ENCODE data around the gene FHL3. TPM values are rescaled to one million over a fixed set of nuclear protein-coding genes. Genes with fewer than 3 reads are reported as not detected.

The FHL3 gene, protein sequence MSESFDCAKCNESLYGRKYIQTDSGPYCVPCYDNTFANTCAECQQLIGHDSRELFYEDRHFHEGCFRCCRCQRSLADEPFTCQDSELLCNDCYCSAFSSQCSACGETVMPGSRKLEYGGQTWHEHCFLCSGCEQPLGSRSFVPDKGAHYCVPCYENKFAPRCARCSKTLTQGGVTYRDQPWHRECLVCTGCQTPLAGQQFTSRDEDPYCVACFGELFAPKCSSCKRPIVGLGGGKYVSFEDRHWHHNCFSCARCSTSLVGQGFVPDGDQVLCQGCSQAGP
- total RNA-seq (2021; ENCODE audit: unreplicated experiment), result 23.4 TPM
- 29.7 TPM for polyA plus RNA-seq (2012; ENCODE audit: insufficient read length)
- Bru-seq, nascent RNA, result percentile 59 among the genes with signal in this experiment
- percentile 61 among the genes with signal in this experiment for BruChase-seq, experiment 1, labeled RNA remaining after a 2-hour chase
- percentile 62 among the genes with signal in this experiment for BruChase-seq, experiment 2, labeled RNA remaining after a 6-hour chase
- long read RNA-seq, transcript FHL3-201 (6 exons, 1,647 nt), result major isoform, 16 of 27 reads
- long read RNA-seq, partial matches to known transcripts, result 3 of 27 reads
- long read RNA-seq, other reads (novel, unspliced or antisense), result 7 of 27 reads

- no TSS peak for BruUV-seq (replicated peaks)
- ATAC-seq, result peak; percentile 79
- no peaks in the 10 kb centered on the region for H3K9me3 ChIP-seq (ENCODE audit: control insufficient read depth, insufficient read depth, low read depth, low read length)
- no peaks in the 10 kb centered on the region for H3K27me3 ChIP-seq (ENCODE audit: control insufficient read depth, insufficient read depth, low read length)
- H3K4me3 ChIP-seq (ENCODE audit: low read depth in 2 of 2, low read length in 2 of 2), result peak within 1 kb of the TSS; percentile 60 to 65
- ChIA-PET CTCF (no interaction called here), POLR2A (no interaction called here)
- in situ Hi-C loops (cut with HindIII; ENCODE audit: low pct_unique_long_range_greater_than_20kb, low sequenced_read_pairs), result no loop called here
- H3K36me3 ChIP-seq (ENCODE audit: control insufficient read depth, insufficient read depth, low read length), result no peaks in the 10 kb centered on the region; the same call in 1 of the 2 replicates
- intact Hi-C loops (cut with micrococcal nuclease; ENCODE audit: unreplicated experiment), result no loop called here
- H3K4me1 ChIP-seq (ENCODE audit: control insufficient read depth, insufficient read depth, low read length), result peaks cover 32% of the 10 kb centered on the region
- no peak for DNase-seq (ENCODE audit: low read depth, low spot score)
- peak within 1 kb of the TSS; percentile 85 for H3K27ac ChIP-seq (ENCODE audit: low read length)
- TF ChIP-seq SIN3A (IDR thresholded peaks at IDR 0.05; ENCODE audit: borderline replicate concordance, insufficient read depth, low read depth, low read length) (no peak; the same call in 1 of the 2 replicates), POLR2AphosphoS5 (IDR thresholded peaks at IDR 0.05; ENCODE audit: low read depth, low read length) (no peak), TCF7L2 (IDR thresholded peaks at IDR 0.05; ENCODE audit: low read depth, low read length) (no peak), REST (IDR thresholded peaks at IDR 0.05; ENCODE audit: insufficient read depth in 1 of 2, low read depth in 2 of 2, low read length in 1 of 2) (no peak)
- TF ChIP-seq, protein P1, sequence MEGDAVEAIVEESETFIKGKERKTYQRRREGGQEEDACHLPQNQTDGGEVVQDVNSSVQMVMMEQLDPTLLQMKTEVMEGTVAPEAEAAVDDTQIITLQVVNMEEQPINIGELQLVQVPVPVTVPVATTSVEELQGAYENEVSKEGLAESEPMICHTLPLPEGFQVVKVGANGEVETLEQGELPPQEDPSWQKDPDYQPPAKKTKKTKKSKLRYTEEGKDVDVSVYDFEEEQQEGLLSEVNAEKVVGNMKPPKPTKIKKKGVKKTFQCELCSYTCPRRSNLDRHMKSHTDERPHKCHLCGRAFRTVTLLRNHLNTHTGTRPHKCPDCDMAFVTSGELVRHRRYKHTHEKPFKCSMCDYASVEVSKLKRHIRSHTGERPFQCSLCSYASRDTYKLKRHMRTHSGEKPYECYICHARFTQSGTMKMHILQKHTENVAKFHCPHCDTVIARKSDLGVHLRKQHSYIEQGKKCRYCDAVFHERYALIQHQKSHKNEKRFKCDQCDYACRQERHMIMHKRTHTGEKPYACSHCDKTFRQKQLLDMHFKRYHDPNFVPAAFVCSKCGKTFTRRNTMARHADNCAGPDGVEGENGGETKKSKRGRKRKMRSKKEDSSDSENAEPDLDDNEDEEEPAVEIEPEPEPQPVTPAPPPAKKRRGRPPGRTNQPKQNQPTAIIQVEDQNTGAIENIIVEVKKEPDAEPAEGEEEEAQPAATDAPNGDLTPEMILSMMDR (IDR thresholded peaks at IDR 0.05), result no peak
Measured at GRCh38 chr1:38005195-38006007, at the start of gene FHL3. FHL3 (minus strand) TSS chr1:38005514; CDS start chr1:37999412, 6,102 bp downstream.

DNA sequence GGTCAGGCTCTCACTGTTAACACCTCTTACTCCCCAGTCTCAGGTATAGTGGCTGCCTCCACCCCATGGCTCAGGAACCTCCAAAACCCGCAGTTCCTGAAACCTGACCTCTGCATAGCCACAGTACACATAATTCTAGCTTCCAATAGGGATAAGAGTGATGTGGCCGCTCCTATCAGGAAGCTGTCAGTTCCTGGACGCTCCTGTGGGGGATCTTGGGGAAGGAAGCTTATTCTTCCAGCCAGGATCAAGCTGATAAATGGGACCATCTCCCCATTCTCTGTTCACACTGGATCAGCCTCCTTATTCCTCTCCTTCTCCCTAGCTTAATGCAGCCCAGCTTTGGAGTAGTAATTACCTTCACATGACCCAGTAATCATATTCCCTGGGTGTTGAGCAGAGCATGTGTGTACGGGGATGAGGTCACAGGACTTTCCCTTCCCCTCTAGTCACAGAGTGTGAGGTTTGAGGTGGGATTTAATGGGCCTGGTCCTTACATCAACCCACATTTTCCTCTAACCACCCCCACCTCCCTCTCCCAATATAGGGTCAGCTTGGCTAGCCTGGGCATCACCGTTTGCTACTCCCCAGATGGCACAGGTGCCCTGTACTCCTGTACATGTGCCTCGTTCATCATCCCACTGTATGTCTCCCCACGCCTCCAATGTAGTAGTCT, 48.2 kb upstream of the FHL3 start:
- ATAC-seq, result no peak
- intact Hi-C loops (cut with micrococcal nuclease; ENCODE audit: unreplicated experiment), result no loop called here

More for the DNA sequence above, 48.2 kb upstream of the FHL3 start:
- TF ChIP-seq SIN3A (IDR thresholded peaks at IDR 0.05; ENCODE audit: borderline replicate concordance, insufficient read depth, low read depth, low read length) (no peak), TCF7L2 (IDR thresholded peaks at IDR 0.05; ENCODE audit: low read depth, low read length) (no peak), POLR2AphosphoS5 (IDR thresholded peaks at IDR 0.05; ENCODE audit: low read depth, low read length) (no peak), REST (IDR thresholded peaks at IDR 0.05; ENCODE audit: insufficient read depth in 1 of 2, low read depth in 2 of 2, low read length in 1 of 2) (no peak)
- TF ChIP-seq, protein P1 (IDR thresholded peaks at IDR 0.05), result no peak
- no TSS peak for BruUV-seq (replicated peaks)
- H3K27ac ChIP-seq (ENCODE audit: low read length), result no peak overlapping the region
- H3K27me3 ChIP-seq (ENCODE audit: control insufficient read depth, insufficient read depth, low read length), result no peaks in the 10 kb centered on the region
- in situ Hi-C loops (cut with HindIII; ENCODE audit: low pct_unique_long_range_greater_than_20kb, low sequenced_read_pairs), result no loop called here
- no peak for DNase-seq (ENCODE audit: low read depth, low spot score)
- H3K36me3 ChIP-seq (ENCODE audit: control insufficient read depth, insufficient read depth, low read length), result no peaks in the 10 kb centered on the region
- H3K9me3 ChIP-seq (ENCODE audit: control insufficient read depth, insufficient read depth, low read depth, low read length), result no peaks in the 10 kb centered on the region
- no peaks in the 10 kb centered on the region for H3K4me1 ChIP-seq (ENCODE audit: control insufficient read depth, insufficient read depth, low read length)
- CTCF ChIA-PET, result interaction anchor here (1.2 kb wide), 1 partner anchor 18 kb away, joined by 3 read pairs; no protein-coding TSS in a partner anchor
- POLR2A ChIA-PET, result no interaction called here
- no peak overlapping the region for H3K4me3 ChIP-seq (ENCODE audit: low read depth in 2 of 2, low read length in 2 of 2)
